CD14-positive monocyte (primary cell): ENCODE measurements around the gene DOCK4. TPM values are rescaled to one million over a fixed set of nuclear protein-coding genes. Genes with fewer than 3 reads are reported as not detected.

Source experiments
- DNase-seq, 3 donors: peaks; one replicate each; pipeline ENCODE4 v3.0.0-alpha.2; 2011 to 2022
- H2AFZ ChIP-seq: 2 replicates; pipeline ENCODE4 v1.6.0; 2012; ENCODE audit warnings: mild to moderate bottlenecking, low read depth, low read length, inconsistent platforms; ENCODE audit not compliant: insufficient read depth, poor library complexity, severe bottlenecking
- H3K27ac ChIP-seq, 2 donors: 1 replicate in 1 of 2; 2 replicates in 1 of 2; pipeline ENCODE4 v1.5.1; 2012 to 2013; ENCODE audit warnings: low read length in 2 of 2, control low read depth in 1 of 2, inconsistent platforms in 1 of 2, low read depth in 1 of 2, mild to moderate bottlenecking in 1 of 2
- H3K27me3 ChIP-seq, 2 donors: one replicate each; pipeline versions ENCODE4 v1.6.0 to v1.6.1; 2011 to 2013; ENCODE audit warnings: low read length in 2 of 2; ENCODE audit not compliant: control insufficient read depth in 2 of 2, insufficient read depth in 2 of 2
- H3K36me3 ChIP-seq, 2 donors: replicated peaks in 1 of 2; 1 replicate in 1 of 2; 2 replicates in 1 of 2; pipeline versions ENCODE4 v1.5.1 to v1.6.1; 2012 to 2013; ENCODE audit warnings: low read length in 2 of 2, control low read depth in 1 of 2, inconsistent platforms in 1 of 2, mild to moderate bottlenecking in 1 of 2; ENCODE audit not compliant: insufficient read depth in 2 of 2, control insufficient read depth in 1 of 2
- H3K4me1 ChIP-seq, 2 donors: 1 replicate in 1 of 2; 2 replicates in 1 of 2; pipeline versions ENCODE4 v1.5.1 to v1.6.1; 2012 to 2013; ENCODE audit warnings: low read length in 2 of 2, control low read depth in 1 of 2, inconsistent platforms in 1 of 2, mild to moderate bottlenecking in 1 of 2, moderate library complexity in 1 of 2; ENCODE audit not compliant: insufficient read depth in 2 of 2, control insufficient read depth in 1 of 2
- H3K4me2 ChIP-seq: replicated peaks from 2 replicates; pipeline ENCODE3; 2012; ENCODE audit warnings: low read length, moderate library complexity, mild to moderate bottlenecking; ENCODE audit not compliant: poor library complexity, severe bottlenecking; ENCODE audit errors: extremely low read depth
- H3K4me3 ChIP-seq, 3 experiments: fragments of 200-600 bp in 1 of 3; sonication (generic) in 1 of 3; replicated peaks in 1 of 3; 1 replicate in 2 of 3; 2 replicates in 1 of 3; pipeline ENCODE4 v1.5.1; 2011 to 2013; ENCODE audit warnings: low read length in 3 of 3, mild to moderate bottlenecking in 3 of 3, control low read depth in 2 of 3, low read depth in 2 of 3, inconsistent platforms in 1 of 3, moderate library complexity in 1 of 3
- H3K79me2 ChIP-seq: 2 replicates; pipeline ENCODE4 v1.6.0; 2012; ENCODE audit warnings: mild to moderate bottlenecking, control low read depth, inconsistent platforms, low read length, moderate library complexity; ENCODE audit not compliant: insufficient read depth
- H3K9ac ChIP-seq: 2 replicates; pipeline ENCODE4 v1.6.0; 2017; ENCODE audit warnings: low read length, mild to moderate bottlenecking; ENCODE audit not compliant: insufficient read depth, poor library complexity, severe bottlenecking
- H3K9me3 ChIP-seq, 2 donors: replicated peaks in 1 of 2; 1 replicate in 1 of 2; 2 replicates in 1 of 2; pipeline versions ENCODE4 v1.5.1 to v1.6.1; 2012 to 2013; ENCODE audit warnings: low read length in 2 of 2, control low read depth in 1 of 2; ENCODE audit not compliant: control insufficient read depth in 1 of 2, insufficient read depth in 1 of 2
- H4K20me1 ChIP-seq: 2 replicates; pipeline ENCODE4 v1.6.0; 2012; ENCODE audit warnings: mild to moderate bottlenecking, low read length, control low read depth, moderate library complexity; ENCODE audit not compliant: insufficient read depth
- H3K27ac Mint-ChIP-seq, 7 donors: one replicate each; pipeline ENCODE4 v1.8.0; 2020; ENCODE audit warnings: mild to moderate bottlenecking in 7 of 7, mixed read lengths in 7 of 7, moderate library complexity in 6 of 7, inconsistent platforms in 2 of 7
- H3K27me3 Mint-ChIP-seq, 3 donors: one replicate each; pipeline ENCODE4 v1.8.0; 2021 to 2022; ENCODE audit warnings: low read depth in 3 of 3, mild to moderate bottlenecking in 3 of 3, mixed read lengths in 3 of 3, moderate library complexity in 3 of 3, inconsistent platforms in 1 of 3
- H3K36me3 Mint-ChIP-seq, 2 donors: one replicate each; pipeline ENCODE4 v1.8.0; 2020; ENCODE audit warnings: mixed read lengths in 2 of 2, inconsistent platforms in 1 of 2, mild to moderate bottlenecking in 1 of 2
- H3K4me1 Mint-ChIP-seq: one replicate; pipeline ENCODE4 v1.8.0; 2020; ENCODE audit warnings: mild to moderate bottlenecking, mixed read lengths
- H3K4me3 Mint-ChIP-seq, 2 donors: one replicate each; pipeline ENCODE4 v1.8.0; 2020; ENCODE audit warnings: mild to moderate bottlenecking in 2 of 2, mixed read lengths in 2 of 2, moderate library complexity in 1 of 2
- H3K9me3 Mint-ChIP-seq, 7 donors: one replicate each; pipeline ENCODE4 v1.8.0; 2020 to 2022; ENCODE audit warnings: mixed read lengths in 7 of 7, mild to moderate bottlenecking in 6 of 7, moderate library complexity in 6 of 7, inconsistent platforms in 2 of 7
- WGBS: methylation state at CpG from one replicate; pipeline ENCODE4 v1.1.5; 2013; ENCODE audit warnings: missing lambda C conversion rate; ENCODE audit not compliant: insufficient coverage; 5-methylcytosine and 5-hydroxymethylcytosine counted together
- intact Hi-C, 2 donors: fragments of 100-400 bp; cut with micrococcal nuclease; formaldehyde crosslinking; loops; one replicate each; pipeline versions ENCODE4 v1.15.0 to v1.15.1; 2023
- polyA plus RNA-seq, 3 donors: library from polyadenylated mRNA; depleted of rRNA in 1 of 3; unstranded in 2 of 3; stranded (reverse) in 1 of 3; fragments of 300-500 nt in 2 of 3; fragments of >200 nt in 1 of 3; fragmentation: Illumina TruSeq in 2 of 3; gene quantifications; 1 replicate in 2 of 3; 2 replicates in 1 of 3; pipeline ENCODE4 v1.2.3, GENCODE V29; 2012 to 2021
- TF ChIP-seq, protein P1 (sequence below): fragments of 200-600 bp; IDR thresholded peaks from one replicate; pipeline ENCODE4 v1.8.0; 2022; ENCODE audit warnings: antibody characterized with exemption, mild to moderate bottlenecking

DOCK4 gene
- polyA plus RNA-seq, 3 donors: 1.3 to 5.0 (median 2.7) TPM

DNA sequence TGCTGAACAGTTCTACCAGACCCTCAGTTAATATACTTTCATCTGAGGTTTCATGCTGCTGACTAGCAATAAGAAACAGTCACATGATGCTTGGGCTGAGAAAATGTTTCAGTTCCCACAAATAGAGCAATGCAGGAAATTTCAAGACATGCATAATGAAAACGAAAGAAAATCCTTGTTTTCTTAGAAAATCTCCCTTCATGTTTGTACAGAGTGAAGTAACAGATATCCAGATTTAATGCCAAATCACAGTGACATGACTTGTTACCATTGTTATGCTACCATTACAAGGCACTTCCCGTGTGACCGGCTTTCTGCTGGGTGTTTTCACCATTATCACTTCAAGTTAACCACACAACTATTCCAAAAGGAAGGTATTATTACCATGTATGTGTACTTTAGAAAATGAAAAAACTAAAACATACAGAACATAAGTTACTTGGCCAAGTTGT, 121.7 kb downstream of the DOCK4 start:
- H3K4me3 Mint-ChIP-seq: peak overlapping the region in 1 of 2 donors; percentile 57
- H3K4me2 ChIP-seq: peak overlapping the region; percentile 56

DNA sequence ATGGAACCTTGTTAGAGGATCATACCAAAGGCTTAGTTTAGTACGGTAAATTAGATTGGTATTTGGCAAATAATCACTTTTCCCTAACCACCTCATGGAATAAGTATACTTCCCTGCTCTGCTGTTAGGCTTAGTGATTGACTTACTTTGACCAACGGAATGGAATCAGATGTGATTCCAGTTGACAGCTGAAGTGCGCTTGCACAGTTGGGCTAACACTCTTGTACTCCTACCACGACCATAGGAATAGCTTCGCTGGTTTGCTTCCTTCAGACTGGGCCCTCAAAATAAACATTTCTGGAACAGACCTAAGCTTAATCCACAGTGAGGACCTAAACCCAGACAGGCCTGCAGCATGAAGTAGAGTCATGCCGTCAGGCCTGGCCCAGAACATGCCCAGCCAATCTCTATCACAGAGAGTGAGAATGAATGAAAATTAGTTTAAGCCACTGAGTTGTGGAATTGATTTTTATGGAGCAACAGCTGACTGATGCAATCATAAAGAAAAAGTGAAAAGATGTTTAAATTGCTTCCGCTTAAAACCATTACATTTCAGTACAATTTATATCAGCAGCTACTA, 122.3 kb downstream of the DOCK4 start:
- intact Hi-C loops: loop anchor here (5.0 to 10.0 kb wide), 3 partner anchors 99 to 368 kb away; partner anchors contain the start of genes IFRD1 (in 2 of the 2), DOCK4 (in 1 of the 2) and ZNF277 (in 1 of the 2)
- no peaks in the 10 kb centered on the region for H3K36me3 ChIP-seq
- H3K27me3 ChIP-seq: peaks cover 3 to 4% of the 10 kb centered on the region in 2 donors
- Mint-ChIP-seq H3K27me3 (peaks cover 0 to 8% (median 7%) of the 10 kb centered on the region in 3 donors), H3K4me1 (peaks cover 48% of the 10 kb centered on the region), H3K36me3 (no peaks in the 10 kb centered on the region), H3K27ac (peak overlapping the region; percentile 89 to 95 (median 92)), H3K9me3 (no peaks in the 10 kb centered on the region), H3K4me3 (peak overlapping the region in 1 of 2 donors; percentile 30)
- peak overlapping the region; percentile 59 to 88 for H3K27ac ChIP-seq
- peak overlapping the region in 1 of 3 experiments; percentile 17 for H3K4me3 ChIP-seq
- no peaks in the 10 kb centered on the region for H3K79me2 ChIP-seq
- H3K9me3 ChIP-seq: no peaks in the 10 kb centered on the region
- TF ChIP-seq, protein P1, sequence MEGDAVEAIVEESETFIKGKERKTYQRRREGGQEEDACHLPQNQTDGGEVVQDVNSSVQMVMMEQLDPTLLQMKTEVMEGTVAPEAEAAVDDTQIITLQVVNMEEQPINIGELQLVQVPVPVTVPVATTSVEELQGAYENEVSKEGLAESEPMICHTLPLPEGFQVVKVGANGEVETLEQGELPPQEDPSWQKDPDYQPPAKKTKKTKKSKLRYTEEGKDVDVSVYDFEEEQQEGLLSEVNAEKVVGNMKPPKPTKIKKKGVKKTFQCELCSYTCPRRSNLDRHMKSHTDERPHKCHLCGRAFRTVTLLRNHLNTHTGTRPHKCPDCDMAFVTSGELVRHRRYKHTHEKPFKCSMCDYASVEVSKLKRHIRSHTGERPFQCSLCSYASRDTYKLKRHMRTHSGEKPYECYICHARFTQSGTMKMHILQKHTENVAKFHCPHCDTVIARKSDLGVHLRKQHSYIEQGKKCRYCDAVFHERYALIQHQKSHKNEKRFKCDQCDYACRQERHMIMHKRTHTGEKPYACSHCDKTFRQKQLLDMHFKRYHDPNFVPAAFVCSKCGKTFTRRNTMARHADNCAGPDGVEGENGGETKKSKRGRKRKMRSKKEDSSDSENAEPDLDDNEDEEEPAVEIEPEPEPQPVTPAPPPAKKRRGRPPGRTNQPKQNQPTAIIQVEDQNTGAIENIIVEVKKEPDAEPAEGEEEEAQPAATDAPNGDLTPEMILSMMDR: no peak
- H4K20me1 ChIP-seq: no peaks in the 10 kb centered on the region
- 98% methylated on average over 5 of the region's 7 CpGs for WGBS
- DNase-seq: peak in 1 of 3 donors; percentile 16
- peaks cover 41 to 54% of the 10 kb centered on the region in 2 donors for H3K4me1 ChIP-seq
- no peak overlapping the region for H2AFZ ChIP-seq
- peak overlapping the region; percentile 56 for H3K4me2 ChIP-seq
- H3K9ac ChIP-seq: no peak overlapping the region

More for the DNA sequence above, 121.7 kb downstream of the DOCK4 start:
- Mint-ChIP-seq H3K4me1 (peaks cover 51% of the 10 kb centered on the region), H3K9me3 (peaks cover 0 to 1% (median 0%) of the 10 kb centered on the region in 7 donors), H3K27ac (peak overlapping the region; percentile 89 to 95 (median 92)), H3K27me3 (peaks cover 0 to 7% (median 7%) of the 10 kb centered on the region in 3 donors), H3K36me3 (no peaks in the 10 kb centered on the region)
- H3K9me3 ChIP-seq: no peaks in the 10 kb centered on the region
- peaks cover 3 to 4% of the 10 kb centered on the region in 2 donors for H3K27me3 ChIP-seq
- TF ChIP-seq, protein P1: no peak
- no peak overlapping the region for H2AFZ ChIP-seq
- H3K36me3 ChIP-seq: no peaks in the 10 kb centered on the region
- H3K4me1 ChIP-seq: peaks cover 47 to 56% of the 10 kb centered on the region in 2 donors
- intact Hi-C loops: loop anchor here (5.0 to 10.0 kb wide), 3 partner anchors 100 to 368 kb away; partner anchors contain the start of genes IFRD1 (in 2 of the 2), DOCK4 (in 1 of the 2) and ZNF277 (in 1 of the 2)
- H3K9ac ChIP-seq: peak overlapping the region; percentile 37
- peak; percentile 78 to 94 (median 93) for DNase-seq
- H3K79me2 ChIP-seq: no peaks in the 10 kb centered on the region
- H3K4me3 ChIP-seq: peak overlapping the region in 1 of 3 experiments; percentile 49
- no CpG with 5 or more reads among the region's 3 CpGs for WGBS
- no peaks in the 10 kb centered on the region for H4K20me1 ChIP-seq
- H3K27ac ChIP-seq: peak overlapping the region; percentile 59 to 88
